Measurements from ENCODE around the gene CYBRD1.

- no peak for TF ChIP-seq CTCF (IDR thresholded peaks at IDR 0.05)
- no peak for TF ChIP-seq POLR2A (IDR thresholded peaks at IDR 0.05)
Observed at GRCh38 chr2:171475979-171476378, 46.3 kb upstream of the CYBRD1 start.
